ENCODE results near the gene CCDC102B. TPM values are rescaled to one million over a fixed set of nuclear protein-coding genes. Genes with fewer than 3 reads are reported as not detected.
"Not testable (repeated sequence)": the region's sequence is repeated elsewhere in the genome, so short reads cannot be mapped to it uniquely, and the experiment has no call there.

CCDC102B gene
- total RNA-seq, 1 experiment from 2014 or later: not detected

DNA sequence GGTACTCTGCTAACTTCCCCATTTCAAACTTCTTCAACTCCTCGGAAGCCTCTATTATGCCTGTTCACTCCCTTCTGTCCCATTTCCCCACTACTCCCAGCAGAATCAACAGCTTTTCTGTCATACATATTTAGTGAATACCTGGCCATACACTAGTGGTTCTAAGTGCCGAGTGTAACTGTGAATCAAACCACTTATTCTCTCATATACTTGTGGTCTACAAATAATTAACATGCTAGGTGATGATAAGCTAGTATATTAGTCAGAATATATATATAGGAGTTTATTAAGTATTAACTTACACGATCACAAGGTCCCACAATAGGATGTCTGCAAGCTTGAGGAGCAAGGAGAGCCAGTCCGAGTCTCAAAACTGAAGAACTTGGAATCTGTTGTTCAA lies 150.7 kb downstream of the CCDC102B start:
- no peak for DNase-seq (ENCODE audit: low spot score)
- in situ Hi-C loops (cut with HindIII; ENCODE audit: low sequenced_read_pairs): no loop called here

DNA sequence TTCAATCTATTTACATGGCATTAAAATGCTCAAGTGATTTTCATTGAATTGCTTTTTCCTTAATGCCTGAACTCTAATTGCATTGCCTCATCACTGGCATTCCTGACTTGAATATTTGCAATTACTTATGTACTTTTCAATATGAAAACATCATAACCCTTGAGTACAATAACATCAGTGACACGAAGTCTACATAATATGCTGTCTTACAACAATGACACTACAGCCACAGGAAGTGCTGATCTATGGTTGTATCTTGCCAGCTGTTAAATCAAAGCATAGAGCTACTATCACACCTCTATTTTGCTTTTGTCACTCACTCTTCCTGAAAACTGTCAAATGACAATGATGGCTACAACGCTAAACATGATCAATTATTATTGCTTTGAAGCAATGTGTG lies 156.9 kb downstream of the CCDC102B start:
- in situ Hi-C loops (cut with HindIII; ENCODE audit: low sequenced_read_pairs): no loop called here
- no peak for DNase-seq (ENCODE audit: low spot score)

DNA sequence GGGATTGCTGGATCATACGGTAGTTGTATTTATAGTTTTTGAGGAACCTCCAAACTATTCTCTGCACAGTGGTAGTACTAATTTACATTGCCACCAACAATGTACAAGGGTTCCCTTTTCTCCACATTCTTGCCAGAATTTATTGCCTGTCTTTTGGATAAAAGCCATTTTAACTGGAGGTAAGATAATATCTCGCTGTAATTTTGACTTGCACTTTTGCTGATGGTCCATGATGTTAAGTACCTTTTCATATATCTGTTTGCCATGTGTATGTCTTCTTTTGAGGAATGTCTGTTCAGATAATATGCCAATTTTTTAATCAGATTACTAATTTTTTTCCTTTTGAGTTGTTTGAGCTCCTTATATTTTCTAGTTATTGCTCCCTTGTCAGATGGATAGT lies 158.8 kb downstream of the CCDC102B start:
- DNase-seq (ENCODE audit: low spot score): no peak
- in situ Hi-C loops (cut with HindIII; ENCODE audit: low sequenced_read_pairs): no loop called here

DNA sequence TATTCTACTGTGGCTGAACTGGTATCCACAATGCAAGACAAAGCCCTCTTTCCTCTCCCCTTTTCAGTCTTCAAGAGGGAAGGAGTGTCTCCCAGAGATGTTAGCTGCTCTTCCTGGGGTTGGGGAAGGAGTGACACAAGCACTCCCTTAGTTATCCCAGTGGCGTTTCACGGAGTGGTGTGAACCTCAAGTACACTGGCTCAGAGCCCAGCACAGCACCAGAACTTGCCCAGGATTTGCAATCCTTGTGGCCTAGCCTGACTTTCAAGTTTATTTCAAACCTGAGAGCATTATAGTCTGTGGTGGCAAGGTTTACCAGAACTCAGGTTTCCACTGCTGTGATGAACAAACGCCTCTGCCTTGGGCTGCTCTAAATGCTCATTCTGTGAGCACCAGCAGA lies 162.5 kb downstream of the CCDC102B start:
- in situ Hi-C loops (cut with HindIII; ENCODE audit: low sequenced_read_pairs): no loop called here
- no peak for DNase-seq (ENCODE audit: low spot score)

DNA sequence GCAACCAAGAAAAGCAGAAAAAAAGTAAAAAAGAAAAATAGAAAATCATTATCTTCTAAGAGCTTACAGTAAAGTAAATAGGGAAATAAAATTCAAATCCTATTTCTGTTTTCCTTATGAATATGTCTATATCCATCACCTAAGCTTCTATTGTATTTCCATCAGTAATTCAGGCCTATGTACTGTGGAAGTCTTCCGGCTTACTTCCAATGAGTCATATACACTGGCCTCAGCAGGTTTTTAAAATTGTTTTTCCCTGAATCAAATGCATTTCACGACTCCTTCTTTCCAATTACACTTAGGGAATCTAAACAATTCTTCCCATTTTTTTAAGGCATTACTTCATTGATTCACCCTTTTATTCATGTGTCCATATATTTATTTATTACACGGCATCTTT lies 164.7 kb downstream of the CCDC102B start:
- in situ Hi-C loops (cut with HindIII; ENCODE audit: low sequenced_read_pairs): no loop called here
- no peak for DNase-seq (ENCODE audit: low spot score)

DNA sequence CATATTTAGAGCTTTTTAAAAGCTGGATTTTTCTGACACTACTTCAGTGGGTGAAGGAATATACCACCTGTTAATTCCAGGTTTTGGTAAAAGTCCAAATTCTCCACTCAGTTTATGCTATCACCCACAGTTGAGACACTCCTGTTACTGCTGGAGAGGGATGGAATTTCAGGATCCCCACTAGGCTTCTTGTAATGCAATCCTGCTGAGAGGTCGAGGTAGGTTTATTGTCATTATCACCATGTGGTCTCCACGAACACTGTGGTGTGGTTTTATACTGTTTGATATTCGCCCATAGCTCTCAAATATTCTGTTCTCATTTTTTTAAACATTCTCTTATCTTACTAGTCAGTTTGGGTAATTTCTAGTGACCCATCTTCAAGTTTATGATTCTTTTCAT lies 167.9 kb downstream of the CCDC102B start:
- in situ Hi-C loops (cut with HindIII; ENCODE audit: low sequenced_read_pairs): no loop called here

DNA sequence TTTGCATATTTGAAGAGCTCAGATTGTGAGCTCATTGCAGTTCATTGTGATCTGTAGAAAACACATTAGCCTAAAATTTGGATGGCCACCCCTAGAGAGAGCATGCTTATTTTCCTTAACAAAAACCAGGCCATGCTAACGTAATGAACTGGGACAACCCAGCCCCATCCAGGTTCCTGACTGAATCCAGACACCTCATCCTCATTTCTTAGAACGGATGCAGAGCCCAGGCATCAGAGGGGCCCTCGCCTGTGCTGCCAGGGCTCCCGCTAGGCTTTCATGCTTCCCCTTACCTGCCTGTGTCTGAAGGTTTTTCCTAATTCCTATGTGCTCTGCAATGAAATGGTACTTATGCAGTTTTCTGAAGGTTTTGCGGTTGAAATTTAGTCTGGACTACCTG lies 171.1 kb downstream of the CCDC102B start:
- in situ Hi-C loops (cut with HindIII; ENCODE audit: low sequenced_read_pairs): no loop called here
- DNase-seq (ENCODE audit: low spot score): no peak

More for the DNA sequence above, 167.9 kb downstream of the CCDC102B start:
- DNase-seq (ENCODE audit: low spot score): no peak

DNA sequence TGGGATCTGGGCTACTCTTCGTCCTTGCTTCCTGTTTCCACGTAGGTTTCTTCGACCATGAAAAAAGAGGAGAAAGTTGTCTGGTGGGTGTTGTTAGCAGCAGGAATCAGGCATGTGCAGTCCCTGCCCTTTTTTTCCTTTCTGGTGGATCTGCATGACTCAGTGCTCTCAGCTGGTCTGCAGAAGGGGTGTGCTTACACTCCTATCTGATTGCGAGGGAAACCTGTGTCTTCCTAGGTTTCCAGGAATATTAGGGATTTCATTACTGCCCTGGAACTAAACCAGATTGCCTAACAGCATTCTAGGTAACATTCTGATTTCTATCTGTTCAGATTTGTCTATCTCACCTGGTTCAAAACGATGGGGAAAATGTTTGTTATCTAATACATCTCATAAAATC lies 174.3 kb downstream of the CCDC102B start:
- no peak for DNase-seq (ENCODE audit: low spot score)
- in situ Hi-C loops (cut with HindIII; ENCODE audit: low sequenced_read_pairs): no loop called here

DNA sequence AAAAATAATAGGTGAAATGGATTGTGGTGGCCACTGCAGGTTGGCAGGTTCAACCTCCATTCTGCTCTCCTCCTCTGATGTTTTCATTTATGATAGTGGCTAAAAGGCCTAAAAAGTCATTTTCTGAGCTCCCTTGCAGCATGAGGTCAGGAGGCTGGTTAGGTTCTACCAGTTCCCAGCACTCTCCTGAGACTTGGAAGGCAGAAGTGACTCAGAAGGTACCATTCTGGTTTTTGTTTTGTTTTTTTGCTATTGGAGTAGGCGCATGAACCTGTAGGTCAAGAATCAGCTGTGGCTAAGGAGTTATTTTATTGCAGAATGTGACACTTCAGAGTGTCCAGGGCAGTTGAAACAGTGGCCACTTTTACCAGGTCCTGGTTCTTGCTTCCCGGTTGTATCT lies 181.9 kb downstream of the CCDC102B start:
- in situ Hi-C loops (cut with HindIII; ENCODE audit: low sequenced_read_pairs): no loop called here
- DNase-seq (ENCODE audit: low spot score): no peak

DNA sequence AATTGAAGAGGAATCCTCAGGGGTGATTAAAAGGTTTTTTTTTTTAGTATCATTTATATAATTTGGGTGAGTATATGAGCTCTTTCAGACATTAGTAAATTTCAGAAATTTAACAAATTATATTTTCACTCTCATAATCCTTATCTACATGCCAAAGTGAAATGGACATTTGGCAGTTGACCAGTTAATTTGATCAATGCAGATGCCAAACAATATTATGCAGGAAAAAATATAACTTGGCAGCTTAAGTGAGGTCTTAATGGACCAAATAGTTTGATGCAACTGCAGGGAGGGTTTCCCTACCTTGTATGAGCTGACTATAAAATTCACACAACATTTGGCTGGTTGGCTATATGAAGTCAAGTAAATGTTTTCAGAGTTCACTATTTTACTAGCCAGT lies 185.2 kb downstream of the CCDC102B start:
- in situ Hi-C loops (cut with HindIII; ENCODE audit: low sequenced_read_pairs): no loop called here
- DNase-seq (ENCODE audit: low spot score): no peak

DNA sequence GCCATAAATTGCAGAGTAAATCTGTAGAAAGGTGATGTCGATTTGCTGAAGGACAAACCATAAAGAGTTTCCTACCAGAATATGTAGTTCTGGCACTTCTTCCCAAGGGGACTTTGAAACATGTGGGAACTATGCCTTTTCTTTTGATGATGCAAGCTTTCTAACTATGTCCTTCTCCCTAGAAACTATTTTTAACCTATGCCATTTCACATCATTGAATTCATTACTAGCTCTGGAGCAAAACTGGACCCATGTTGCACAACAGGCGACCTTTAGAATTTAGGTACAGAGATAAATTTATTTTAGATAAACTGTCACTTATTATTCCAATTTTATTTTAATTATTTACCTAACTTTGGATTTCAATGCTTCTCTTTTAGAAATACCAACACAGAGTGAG lies 186.5 kb downstream of the CCDC102B start:
- DNase-seq (ENCODE audit: low spot score): no peak
- in situ Hi-C loops (cut with HindIII; ENCODE audit: low sequenced_read_pairs): no loop called here

DNA sequence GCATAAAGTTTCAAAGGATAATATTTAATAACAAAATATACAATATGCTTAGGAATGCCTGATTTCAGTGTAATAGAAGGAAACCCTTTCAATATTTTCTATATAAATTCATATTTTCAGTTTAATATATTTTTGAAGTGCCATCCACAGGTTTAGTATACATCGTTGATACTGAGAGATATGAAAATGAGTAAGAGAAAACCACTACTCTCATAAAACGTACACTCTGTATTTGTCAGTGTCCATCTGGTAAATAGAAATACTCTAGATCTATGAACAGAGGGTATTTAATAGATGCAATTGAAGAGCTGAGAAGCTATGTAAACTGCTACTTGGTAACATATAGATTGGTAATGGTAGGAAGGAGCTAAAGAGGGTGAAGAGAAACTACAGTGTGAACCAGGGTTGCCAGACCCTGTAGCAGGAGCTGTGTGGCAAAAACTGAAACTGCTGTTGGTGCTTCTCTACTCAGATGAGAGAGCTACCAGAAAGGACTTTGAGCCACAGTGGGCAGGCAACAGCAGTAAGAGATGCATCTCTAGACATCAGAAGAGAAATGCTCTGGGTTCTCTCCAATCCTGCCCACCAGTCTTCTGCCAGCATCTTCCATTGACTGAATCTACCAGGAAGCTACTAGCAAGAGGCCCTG lies 187.4 kb downstream of the CCDC102B start:
- no peak for DNase-seq (ENCODE audit: low spot score)
- in situ Hi-C loops (cut with HindIII; ENCODE audit: low sequenced_read_pairs): no loop called here

DNA sequence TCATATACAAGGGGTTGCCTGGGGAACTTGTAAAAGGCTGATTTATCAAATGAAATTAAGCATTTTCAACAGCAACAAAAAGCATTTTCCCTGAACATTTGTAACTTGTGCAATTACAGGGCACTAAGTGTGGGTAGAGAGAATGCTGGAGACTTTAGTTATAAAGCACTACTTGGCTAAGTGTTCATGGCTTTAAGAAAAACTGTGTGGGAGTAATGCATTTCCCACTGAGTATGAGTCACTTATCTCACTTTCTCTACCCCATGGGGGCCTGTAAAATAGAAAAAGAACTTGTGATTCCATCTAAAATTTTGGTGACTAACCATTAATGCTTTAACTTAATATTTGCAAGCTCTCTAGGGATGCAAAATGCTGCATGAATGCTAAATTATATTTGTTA lies 193.4 kb downstream of the CCDC102B start:
- no peak for DNase-seq (ENCODE audit: low spot score)
- in situ Hi-C loops (cut with HindIII; ENCODE audit: low sequenced_read_pairs): no loop called here

DNA sequence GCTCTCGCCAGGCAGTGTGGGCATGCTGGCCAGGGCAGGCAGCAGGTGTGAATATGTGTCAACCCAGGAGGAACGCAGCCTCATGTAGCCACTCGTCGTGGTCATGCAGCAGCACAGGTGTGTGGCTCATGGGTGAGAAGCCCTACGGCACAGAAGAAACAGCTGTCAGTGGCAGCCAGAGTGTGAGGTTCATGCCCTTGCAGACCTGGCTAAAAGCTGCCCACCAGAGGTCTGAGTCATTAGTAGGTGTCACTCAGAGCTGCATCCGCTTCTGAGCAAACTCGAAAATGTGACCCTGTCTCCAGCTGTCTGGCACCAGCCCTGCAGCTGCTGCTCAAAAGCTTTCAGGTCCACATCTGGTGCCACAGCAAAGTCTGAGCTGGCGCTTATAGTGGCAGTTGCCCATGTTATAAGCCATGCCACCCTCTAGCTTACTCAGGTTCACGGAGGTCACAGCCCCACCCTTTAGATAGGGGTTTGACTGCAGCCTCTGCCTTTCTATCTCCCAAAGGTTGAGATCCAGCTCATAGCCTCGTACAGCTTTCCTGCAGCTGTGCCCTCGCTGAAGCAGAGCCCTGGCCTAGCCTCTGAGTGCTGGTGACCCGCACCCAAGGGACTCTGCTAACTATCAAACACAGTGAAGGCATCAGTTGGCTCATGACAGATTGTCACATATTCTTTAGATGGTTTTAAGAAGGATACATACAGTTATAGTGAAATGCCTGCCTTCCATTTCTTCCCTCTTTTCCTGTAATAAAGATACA lies 195.0 kb downstream of the CCDC102B start:
- in situ Hi-C loops (cut with HindIII; ENCODE audit: low sequenced_read_pairs): no loop called here
- DNase-seq (ENCODE audit: low spot score): no peak

DNA sequence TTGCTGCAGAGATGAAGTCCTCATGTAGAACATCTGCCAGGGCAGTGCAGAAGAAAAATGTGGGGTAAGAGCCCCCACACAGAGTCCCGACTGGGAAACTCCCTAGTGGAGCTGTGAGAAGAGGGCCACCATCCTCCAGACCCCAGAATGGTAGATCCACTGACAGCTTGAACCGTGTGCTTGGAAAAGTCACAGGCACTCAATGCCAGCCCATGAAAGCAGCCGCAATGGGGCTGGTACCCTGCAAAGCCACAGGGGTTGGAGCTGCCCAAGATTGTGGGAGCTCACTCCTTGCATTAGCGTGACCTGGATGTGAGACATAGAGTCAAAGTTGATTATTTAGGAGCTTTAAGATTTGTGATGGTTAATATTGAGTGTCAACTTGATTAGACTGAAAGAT lies 197.8 kb downstream of the CCDC102B start:
- in situ Hi-C loops (cut with HindIII; ENCODE audit: low sequenced_read_pairs): no loop called here
- no peak for DNase-seq (ENCODE audit: low spot score)

DNA sequence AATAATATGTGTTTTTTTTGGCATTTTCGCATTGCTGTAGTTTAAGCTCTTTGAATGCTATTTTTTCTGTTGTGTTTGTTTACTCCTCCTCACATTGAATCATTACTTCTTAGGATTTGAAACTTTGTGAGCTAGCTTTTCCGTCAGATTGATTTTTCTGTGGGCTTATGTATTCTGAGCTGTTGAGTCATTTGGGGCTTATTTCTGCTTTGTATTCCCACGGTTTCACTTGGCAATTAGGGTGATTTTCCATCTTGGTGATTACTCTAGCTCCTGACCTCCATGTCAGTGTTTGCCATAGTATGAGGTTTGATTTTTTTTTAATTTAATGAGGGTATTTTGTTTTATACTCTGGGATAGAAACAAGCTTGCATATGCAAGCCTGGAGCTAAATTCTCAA lies 200.0 kb downstream of the CCDC102B start:
- in situ Hi-C loops (cut with HindIII; ENCODE audit: low sequenced_read_pairs): no loop called here
- DNase-seq (ENCODE audit: low spot score): no peak

DNA sequence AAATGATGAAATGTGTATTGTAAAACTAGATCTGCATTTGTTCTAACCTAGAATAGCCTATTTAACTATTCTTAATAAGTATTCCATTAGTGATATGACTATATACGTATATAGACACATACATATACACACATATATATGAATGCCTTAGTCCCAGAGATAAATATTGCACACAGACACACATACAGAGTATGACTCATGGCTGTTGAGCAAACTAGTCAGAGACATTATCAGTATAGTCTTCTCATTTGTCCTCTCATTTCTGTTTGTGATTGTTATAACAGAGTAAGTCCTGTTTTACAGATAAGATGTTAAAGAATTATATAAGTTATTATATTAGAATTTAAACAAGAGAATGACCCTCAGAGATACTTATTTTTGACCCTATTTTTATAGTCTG lies 202.5 kb downstream of the CCDC102B start:
- in situ Hi-C loops (cut with HindIII; ENCODE audit: low sequenced_read_pairs): no loop called here

DNA sequence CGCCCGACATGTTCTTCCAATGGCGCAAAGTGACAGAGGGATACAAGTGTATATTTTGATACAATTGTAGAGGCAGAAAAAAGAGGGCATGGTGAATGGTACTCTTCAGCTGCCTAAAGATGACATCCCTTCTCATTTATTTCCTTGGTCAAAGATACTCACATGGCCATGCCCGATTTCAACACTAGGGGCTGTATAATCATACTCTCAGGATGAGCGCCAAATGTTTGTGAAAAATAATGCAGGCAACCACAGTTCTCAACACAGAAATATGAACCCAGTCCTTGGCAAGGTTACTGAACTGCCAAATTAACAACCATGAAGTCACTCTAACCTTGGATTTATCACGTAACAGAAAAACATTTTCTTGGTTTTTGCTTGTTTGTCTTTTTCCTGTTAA lies 204.4 kb downstream of the CCDC102B start:
- no peak for DNase-seq (ENCODE audit: low spot score)
- in situ Hi-C loops (cut with HindIII; ENCODE audit: low sequenced_read_pairs): no loop called here

More for the DNA sequence above, 202.5 kb downstream of the CCDC102B start:
- no peak for DNase-seq (ENCODE audit: low spot score)

DNA sequence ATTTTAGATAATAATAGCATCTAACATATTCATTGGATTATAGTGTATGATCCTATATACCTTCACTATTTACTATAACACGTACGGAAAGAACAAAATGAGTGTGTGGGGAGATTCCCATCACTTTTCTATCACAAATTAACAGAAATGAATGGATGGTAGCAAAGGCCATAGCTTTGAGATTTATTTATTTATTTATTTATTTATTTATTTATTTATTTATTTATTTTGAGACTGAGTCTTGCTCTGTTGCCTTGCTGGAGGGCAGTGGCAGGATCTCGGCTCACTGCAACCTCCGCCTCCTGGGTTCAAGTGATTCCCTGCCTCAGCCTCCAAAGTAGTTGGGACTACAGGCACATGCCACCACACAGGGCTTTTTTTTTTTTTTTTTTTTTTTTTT lies 208.3 kb downstream of the CCDC102B start:
- DNase-seq (ENCODE audit: low spot score); in situ Hi-C loops (cut with HindIII; ENCODE audit: low sequenced_read_pairs): not testable (repeated sequence)

DNA sequence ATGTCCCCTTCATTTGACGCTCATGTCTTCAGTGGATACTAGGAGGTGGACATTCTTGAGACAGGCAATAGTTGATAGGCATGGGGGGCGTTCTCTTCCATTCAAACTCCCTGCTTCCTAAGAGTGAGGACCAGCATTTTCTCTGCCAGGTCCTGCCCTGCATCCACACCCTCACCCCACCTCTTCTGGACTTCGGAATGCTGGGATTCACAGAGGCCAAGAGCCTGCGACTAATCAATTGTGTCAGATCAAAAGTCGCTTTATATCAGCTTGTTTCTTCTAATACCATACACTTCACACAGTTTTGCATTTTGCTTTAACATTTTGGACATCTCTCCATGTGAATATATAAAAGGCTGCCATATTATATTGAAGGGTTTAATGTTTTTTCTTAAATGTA lies 210.7 kb downstream of the CCDC102B start:
- no peak for DNase-seq (ENCODE audit: low spot score)
- in situ Hi-C loops (cut with HindIII; ENCODE audit: low sequenced_read_pairs): no loop called here

DNA sequence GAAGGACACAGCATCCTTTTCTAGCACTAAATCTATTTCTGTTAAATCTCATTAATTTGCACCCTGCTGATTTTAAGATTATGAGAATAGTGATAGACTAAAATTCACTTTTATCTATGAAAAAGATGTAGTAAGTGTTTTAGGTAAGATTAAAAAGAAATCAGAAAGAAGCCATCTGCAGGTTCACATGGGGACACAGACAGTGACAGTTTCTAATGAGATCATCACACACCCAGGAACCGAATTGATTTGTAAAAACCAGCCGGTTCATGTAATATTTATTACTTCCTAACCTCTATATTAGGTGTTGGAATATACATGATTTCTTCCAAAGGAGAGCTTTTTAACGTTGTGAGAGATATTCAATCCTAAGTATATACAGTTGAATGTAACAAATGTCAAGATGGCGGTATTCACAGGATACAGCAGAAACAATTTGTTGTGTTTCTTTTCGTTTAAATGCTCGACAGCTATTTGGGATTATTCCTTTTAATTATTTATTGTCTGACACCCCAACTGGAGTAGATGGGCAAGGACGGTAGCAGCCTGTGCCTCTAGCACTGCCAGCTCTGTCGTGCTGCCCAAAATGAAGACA lies 223.4 kb downstream of the CCDC102B start:
- no peak for DNase-seq (ENCODE audit: low spot score)
- in situ Hi-C loops (cut with HindIII; ENCODE audit: low sequenced_read_pairs): no loop called here
